Aorta (tissue), 5 donors: ENCODE measurements around the gene LRCH1. TPM values are rescaled to one million over a fixed set of nuclear protein-coding genes. Genes with fewer than 3 reads are reported as not detected.
A peak's percentile ranks its signal among the peaks of the same experiment; 100 is the strongest.

Source experiments
- ATAC-seq: fragments of 200-7000 bp; cut with Tn5 transposase; one replicate; pipeline ENCODE4 v1.9.1; 2022; ENCODE audit warnings: moderate library complexity; ENCODE audit not compliant: low FRiP score
- DNase-seq, 2 donors: peaks; one replicate each; pipeline ENCODE4 v3.0.0-alpha.2; 2020
- H3K27ac ChIP-seq, 2 donors: one replicate each; pipeline ENCODE4 v1.5.1; 2013; ENCODE audit warnings: low read length in 2 of 2, mild to moderate bottlenecking in 2 of 2, moderate library complexity in 2 of 2, control low read depth in 1 of 2, inconsistent platforms in 1 of 2, low read depth in 1 of 2
- H3K27me3 ChIP-seq, 2 donors: one replicate each; pipeline ENCODE4 v1.6.1; 2013; ENCODE audit warnings: control low read depth in 1 of 2, low read length in 1 of 2, mild to moderate bottlenecking in 1 of 2, moderate library complexity in 1 of 2; ENCODE audit not compliant: insufficient read depth in 2 of 2, control insufficient read depth in 1 of 2
- H3K36me3 ChIP-seq, 2 donors: one replicate each; pipeline ENCODE4 v1.6.1; 2013; ENCODE audit warnings: control low read depth in 1 of 2, low read length in 1 of 2, mild to moderate bottlenecking in 1 of 2; ENCODE audit not compliant: insufficient read depth in 2 of 2, control insufficient read depth in 1 of 2
- H3K4me1 ChIP-seq, 2 donors: one replicate each; pipeline ENCODE4 v1.6.1; 2013; ENCODE audit warnings: low read length in 2 of 2, control low read depth in 1 of 2, mild to moderate bottlenecking in 1 of 2, moderate library complexity in 1 of 2; ENCODE audit not compliant: insufficient read depth in 2 of 2, control insufficient read depth in 1 of 2
- H3K4me3 ChIP-seq, 2 donors: one replicate each; pipeline ENCODE4 v1.5.1; 2013; ENCODE audit warnings: low read length in 2 of 2, control low read depth in 1 of 2, mild to moderate bottlenecking in 1 of 2
- H3K9me3 ChIP-seq: one replicate; pipeline ENCODE4 v1.6.1; 2013; ENCODE audit warnings: mild to moderate bottlenecking, low read length; ENCODE audit not compliant: control insufficient read depth
- whole genome bisulfite sequencing, 2 donors: extraction: QIAGEN DNeasy Blood & Tissue Kit; methylation state at CpG; one replicate each; pipeline ENCODE4 v1.1.7; 2013; 5-methylcytosine and 5-hydroxymethylcytosine counted together
- intact Hi-C, 2 donors: fragments of 100-400 bp; cut with DNase I; formaldehyde crosslinking; loops; one replicate each; pipeline versions ENCODE4 v1.14.2 to v1.15.0; 2022
- polyA plus RNA-seq, 2 donors: library from polyadenylated mRNA; stranded (reverse); fragments of 200-250 nt; gene quantifications; one replicate each; pipeline ENCODE4 v1.2.3, GENCODE V29; 2013
- total RNA-seq, 2 donors: library from RNA; stranded (reverse); fragmentation: NEBNext Ultra II Directional; extraction: Animal tissue kit (Norgen Biotek cat#: 25700); gene quantifications; one replicate each; pipeline ENCODE4 v1.2.1, GENCODE V29; 2021
- donor health status: healthy with polysubstance abuse.
- donor health status: Bipolar disorder and iron deficiency.
- donor health status: DM: no; HTN: no; CAD: no.
- donor health status: DM: no; HTN: no; CAD: no.
- donor health status: DM: yes; HTN: yes; CAD: no.

The LRCH1 gene
- total and polyA plus RNA-seq, 4 donors = 12.3 to 46.5 (median 28.8) TPM

GRCh38 chr13:46688306-46688705, 135.3 kb downstream of the LRCH1 start:
- H3K4me3 ChIP-seq = no peak overlapping the region
- no peaks in the 10 kb centered on the region for H3K27me3 ChIP-seq
- H3K36me3 ChIP-seq = peaks cover 1% of the 10 kb centered on the region in 2 donors
- no peak for ATAC-seq
- peaks cover 2 to 3% of the 10 kb centered on the region in 2 donors for H3K4me1 ChIP-seq
- no peak overlapping the region for H3K27ac ChIP-seq
- no peaks in the 10 kb centered on the region for H3K9me3 ChIP-seq
- 43 to 62% methylated on average over 1 of the region's 1 CpG for WGBS, 2 donors
- intact Hi-C loops = no loop called here
- DNase-seq = no peak

GRCh38 chr13:46698014-46698413, 145.0 kb downstream of the LRCH1 start:
- intact Hi-C loops = no loop called here
- H3K36me3 ChIP-seq = peaks cover 2% of the 10 kb centered on the region in 2 donors
- WGBS, 2 donors = 6 to 7% methylated on average over 3 of the region's 3 CpGs
- ATAC-seq = peak; percentile 90
- H3K4me3 ChIP-seq = no peak overlapping the region
- peaks cover 0 to 3% of the 10 kb centered on the region in 2 donors for H3K4me1 ChIP-seq
- no peaks in the 10 kb centered on the region for H3K27me3 ChIP-seq
- no peaks in the 10 kb centered on the region for H3K9me3 ChIP-seq
- H3K27ac ChIP-seq = peak overlapping the region in 1 of 2 donors; percentile 61
- DNase-seq = peak; percentile 78 to 82

- 9 to 12% methylated on average over 6 of the region's 6 CpGs for WGBS, 2 donors
- intact Hi-C loops = no loop called here
- Histone ChIP-seq H3K4me3 (no peak overlapping the region), H3K9me3 (no peaks in the 10 kb centered on the region), H3K4me1 (peaks cover 0 to 3% of the 10 kb centered on the region in 2 donors), H3K27me3 (no peaks in the 10 kb centered on the region), H3K27ac (peak overlapping the region in 1 of 2 donors; percentile 81), H3K36me3 (no peaks in the 10 kb centered on the region)
- DNase-seq (no peak), ATAC-seq (no peak)
These were observed 146.0 kb downstream of the LRCH1 start for GRCh38 chr13:46698910-46699460.

GRCh38 chr13:46712524-46712923, 159.6 kb downstream of the LRCH1 start:
- H3K36me3 ChIP-seq = peaks cover 5% of the 10 kb centered on the region in 2 donors
- H3K27ac ChIP-seq = no peak overlapping the region
- DNase-seq (no peak), ATAC-seq (no peak)
- no peaks in the 10 kb centered on the region for H3K9me3 ChIP-seq
- no peaks in the 10 kb centered on the region for H3K27me3 ChIP-seq
- H3K4me3 ChIP-seq = no peak overlapping the region
- H3K4me1 ChIP-seq = peaks cover 0 to 2% of the 10 kb centered on the region in 2 donors
- WGBS, 2 donors = 33 to 36% methylated on average over 6 of the region's 6 CpGs
- intact Hi-C loops = no loop called here

- intact Hi-C loops = no loop called here
- 97 to 98% methylated on average over 3 of the region's 3 CpGs for WGBS, 2 donors
- no peak for ATAC-seq
These were observed 162.4 kb downstream of the LRCH1 start for GRCh38 chr13:46715363-46715762.

GRCh38 chr13:46716821-46717220, 163.9 kb downstream of the LRCH1 start:
- Histone ChIP-seq H3K27me3 (no peaks in the 10 kb centered on the region), H3K9me3 (no peaks in the 10 kb centered on the region), H3K4me3 (no peak overlapping the region), H3K36me3 (peaks cover 0 to 2% of the 10 kb centered on the region in 2 donors), H3K4me1 (peaks cover 0 to 2% of the 10 kb centered on the region in 2 donors), H3K27ac (no peak overlapping the region)
- intact Hi-C loops = no loop called here
- DNase-seq = no peak
- WGBS, 2 donors = 5 to 20% methylated on average over 1 of the region's 1 CpG
- ATAC-seq = no peak

More at GRCh38 chr13:46715363-46715762, 162.4 kb downstream of the LRCH1 start:
- H3K27me3 ChIP-seq = no peaks in the 10 kb centered on the region
- peaks cover 2 to 5% of the 10 kb centered on the region in 2 donors for H3K36me3 ChIP-seq
- no peak overlapping the region for H3K27ac ChIP-seq
- no peaks in the 10 kb centered on the region for H3K9me3 ChIP-seq
- DNase-seq = no peak
- H3K4me1 ChIP-seq = peaks cover 0 to 2% of the 10 kb centered on the region in 2 donors
- no peak overlapping the region for H3K4me3 ChIP-seq

- Histone ChIP-seq H3K27ac (no peak overlapping the region), H3K36me3 (peaks cover 0 to 2% of the 10 kb centered on the region in 2 donors), H3K27me3 (no peaks in the 10 kb centered on the region), H3K4me1 (peaks cover 0 to 2% of the 10 kb centered on the region in 2 donors), H3K4me3 (no peak overlapping the region), H3K9me3 (no peaks in the 10 kb centered on the region)
- no peak for DNase-seq
- no peak for ATAC-seq
- WGBS, 2 donors = 1 to 6% methylated on average over 4 of the region's 4 CpGs
- intact Hi-C loops = no loop called here
These were observed 164.3 kb downstream of the LRCH1 start for GRCh38 chr13:46717275-46717674.

- Histone ChIP-seq H3K27ac (no peak overlapping the region), H3K4me3 (no peak overlapping the region), H3K36me3 (no peaks in the 10 kb centered on the region), H3K4me1 (peaks cover 0 to under 1% of the 10 kb centered on the region in 2 donors), H3K9me3 (no peaks in the 10 kb centered on the region), H3K27me3 (no peaks in the 10 kb centered on the region)
- ATAC-seq (no peak), DNase-seq (no peak)
- 61 to 65% methylated on average over 2 of the region's 2 CpGs for WGBS, 2 donors
- intact Hi-C loops = no loop called here
These were observed 164.9 kb downstream of the LRCH1 start for GRCh38 chr13:46717856-46718255.

- Histone ChIP-seq H3K36me3 (no peaks in the 10 kb centered on the region), H3K9me3 (no peaks in the 10 kb centered on the region), H3K27ac (no peak overlapping the region), H3K27me3 (no peaks in the 10 kb centered on the region), H3K4me3 (no peak overlapping the region), H3K4me1 (no peaks in the 10 kb centered on the region)
- 96 to 99% methylated on average over 8 of the region's 8 CpGs for WGBS, 2 donors
- ATAC-seq (no peak), DNase-seq (no peak)
- intact Hi-C loops = loop anchor here (2.0 kb wide), 1 partner anchor 227 kb away; no protein-coding TSS in a partner anchor
These were observed 167.2 kb downstream of the LRCH1 start for GRCh38 chr13:46720189-46720588.
